Ascending aorta (tissue), 2 donors: Measurements from ENCODE around the gene TMEM158. TPM values are rescaled to one million over a fixed set of nuclear protein-coding genes. Genes with fewer than 3 reads are reported as not detected.

ENCODE experiments used
- DNase-seq, 2 donors: peaks; one replicate each; pipeline ENCODE4 v3.0.0-alpha.2; 2019; ENCODE audit warnings: low spot score in 2 of 2
- H3K27ac ChIP-seq, 2 donors: fragments of 200-600 bp; sonication (generic); one replicate each; pipeline ENCODE4 v1.5.1; 2016 to 2017; ENCODE audit warnings: mild to moderate bottlenecking in 1 of 2
- H3K27me3 ChIP-seq: fragments of 200-600 bp; sonication (generic); one replicate; pipeline ENCODE4 v1.5.1; 2017
- H3K36me3 ChIP-seq, 2 donors: fragments of 200-600 bp; sonication (generic); one replicate each; pipeline ENCODE4 v1.5.1; 2016
- H3K4me1 ChIP-seq, 2 donors: fragments of 200-600 bp; sonication (generic); one replicate each; pipeline ENCODE4 v1.5.1; 2016 to 2017; ENCODE audit warnings: mild to moderate bottlenecking in 1 of 2
- H3K4me3 ChIP-seq, 2 donors: fragments of 200-600 bp; sonication (generic); one replicate each; pipeline ENCODE4 v1.5.1; 2016 to 2017; ENCODE audit warnings: mild to moderate bottlenecking in 1 of 2
- H3K9me3 ChIP-seq, 2 donors: fragments of 200-600 bp; sonication (generic); one replicate each; pipeline ENCODE4 v1.5.1; 2016
- CTCF ChIP-seq, 3 experiments: fragments of 200-600 bp in 2 of 3; fragments of 450-650 bp in 1 of 3; sonication (generic) in 2 of 3; IDR thresholded peaks; one replicate each; pipeline ENCODE4 v1.5.1; 2016 to 2019; ENCODE audit warnings: antibody characterized with exemption in 3 of 3, mild to moderate bottlenecking in 1 of 3, moderate library complexity in 1 of 3
- intact Hi-C: fragments of 100-400 bp; cut with DNase I; formaldehyde crosslinking; loops from one replicate; pipeline ENCODE4 v1.15.1; 2023
- total RNA-seq: library from RNA; depleted of rRNA; stranded (reverse); fragments of >200 nt; gene quantifications from one replicate; pipeline ENCODE4 v1.1.0, GENCODE V29; 2016

TMEM158 gene
- total RNA-seq, 1 donor from 2014 or later, result not detected

GRCh38 chr3:45272032-45272810 is 46.1 kb upstream of the TMEM158 start:
- no peaks in the 10 kb centered on the region for H3K4me1 ChIP-seq
- H3K27me3 ChIP-seq, result no peaks in the 10 kb centered on the region
- no peaks in the 10 kb centered on the region for H3K36me3 ChIP-seq
- intact Hi-C loops, result no loop called here
- no peak overlapping the region for H3K27ac ChIP-seq
- no peaks in the 10 kb centered on the region for H3K9me3 ChIP-seq
- no peak for DNase-seq
- TF ChIP-seq CTCF (IDR thresholded peaks at IDR 0.05), result no peak
- H3K4me3 ChIP-seq, result no peak overlapping the region

- H3K9me3 ChIP-seq, result no peaks in the 10 kb centered on the region
- H3K27ac ChIP-seq, result no peak overlapping the region
- no peak for DNase-seq
- no peak for TF ChIP-seq CTCF (IDR thresholded peaks at IDR 0.05)
- intact Hi-C loops, result no loop called here
- H3K36me3 ChIP-seq, result no peaks in the 10 kb centered on the region
- no peaks in the 10 kb centered on the region for H3K4me1 ChIP-seq
- no peak overlapping the region for H3K4me3 ChIP-seq
- no peaks in the 10 kb centered on the region for H3K27me3 ChIP-seq
Observed at GRCh38 chr3:45269952-45270351, 43.9 kb upstream of the TMEM158 start.

GRCh38 chr3:45267097-45267496 is 41.0 kb upstream of the TMEM158 start:
- Histone ChIP-seq H3K4me3 (no peak overlapping the region), H3K36me3 (no peaks in the 10 kb centered on the region), H3K4me1 (no peaks in the 10 kb centered on the region), H3K9me3 (no peaks in the 10 kb centered on the region), H3K27ac (no peak overlapping the region), H3K27me3 (no peaks in the 10 kb centered on the region)
- intact Hi-C loops, result no loop called here
- no peak for DNase-seq
- TF ChIP-seq CTCF (IDR thresholded peaks at IDR 0.05), result no peak

GRCh38 chr3:45261333-45262110 is 35.4 kb upstream of the TMEM158 start:
- Histone ChIP-seq H3K9me3 (no peaks in the 10 kb centered on the region), H3K4me1 (no peaks in the 10 kb centered on the region), H3K36me3 (no peaks in the 10 kb centered on the region), H3K27ac (no peak overlapping the region), H3K4me3 (no peak overlapping the region), H3K27me3 (no peaks in the 10 kb centered on the region)
- TF ChIP-seq CTCF (IDR thresholded peaks at IDR 0.05), result no peak
- intact Hi-C loops, result no loop called here
- no peak for DNase-seq

- H3K27ac ChIP-seq, result no peak overlapping the region
- TF ChIP-seq CTCF (IDR thresholded peaks at IDR 0.05), result no peak
- no peaks in the 10 kb centered on the region for H3K27me3 ChIP-seq
- no peaks in the 10 kb centered on the region for H3K9me3 ChIP-seq
- no peaks in the 10 kb centered on the region for H3K4me1 ChIP-seq
- DNase-seq, result no peak
- H3K4me3 ChIP-seq, result no peak overlapping the region
- no peaks in the 10 kb centered on the region for H3K36me3 ChIP-seq
- intact Hi-C loops, result no loop called here
Observed at GRCh38 chr3:45259133-45259532, 33.0 kb upstream of the TMEM158 start.
